ENCODE data around the gene KIAA1549.

KIAA1549 gene

DNA sequence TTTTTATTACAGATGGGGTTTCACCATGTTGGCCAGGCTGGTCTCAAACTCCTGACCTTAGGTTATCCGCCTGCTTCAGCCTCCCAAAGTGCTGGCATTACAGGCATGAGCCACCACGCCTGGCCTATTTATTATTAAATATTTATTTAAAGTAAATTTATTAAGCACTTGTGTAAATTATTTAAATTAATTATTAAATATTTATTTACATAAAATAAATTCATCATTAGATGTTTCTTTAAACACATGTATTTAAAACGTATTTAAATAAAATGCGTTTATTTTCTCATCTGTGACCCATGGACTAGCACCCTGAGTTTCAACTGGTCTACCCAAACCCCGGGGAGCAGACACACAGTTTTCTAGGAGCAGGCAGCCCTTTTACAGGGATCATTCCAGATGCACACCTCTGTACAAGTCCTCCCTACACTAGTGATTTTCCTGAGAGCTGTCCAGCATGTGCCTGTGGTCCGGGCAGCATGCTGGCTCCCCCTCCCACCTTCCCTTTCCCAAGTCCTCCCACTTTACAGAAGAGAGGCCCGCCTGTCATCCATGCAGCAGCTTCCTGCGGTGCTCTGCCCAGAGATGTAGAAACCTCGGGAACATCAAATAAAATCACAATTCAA, 94.0 kb downstream of the KIAA1549 start:
- no peaks in the 10 kb centered on the region for H3K9me3 ChIP-seq (ENCODE audit: control insufficient read depth in 1 of 2, low read length in 2 of 2)
- H3K4me3 ChIP-seq (ENCODE audit: low read depth in 1 of 2, low read length in 2 of 2) = no peak overlapping the region
- no peaks in the 10 kb centered on the region for H3K27me3 ChIP-seq (ENCODE audit: control insufficient read depth in 1 of 2, insufficient read depth in 2 of 2, low read length in 2 of 2)
- no peak overlapping the region for H3K9ac ChIP-seq (ENCODE audit: low read depth in 1 of 2, low read length in 2 of 2)
- no peak overlapping the region for H3K27ac ChIP-seq (ENCODE audit: low read depth, low read length)
- no peaks in the 10 kb centered on the region for H3K36me3 ChIP-seq (ENCODE audit: control insufficient read depth in 1 of 2, insufficient read depth in 2 of 2, low read length in 2 of 2)
- peaks cover 6 to 10% of the 10 kb centered on the region in 2 donors for H3K4me1 ChIP-seq (ENCODE audit: control insufficient read depth in 1 of 2, insufficient read depth in 2 of 2, low read length in 2 of 2)

GRCh38 chr7:138886501-138886917, 94.7 kb downstream of the KIAA1549 start:
- H3K27me3 ChIP-seq (ENCODE audit: control insufficient read depth in 1 of 2, insufficient read depth in 2 of 2, low read length in 2 of 2) = no peaks in the 10 kb centered on the region
- peaks cover 6 to 13% of the 10 kb centered on the region in 2 donors for H3K4me1 ChIP-seq (ENCODE audit: control insufficient read depth in 1 of 2, insufficient read depth in 2 of 2, low read length in 2 of 2)
- H3K4me3 ChIP-seq (ENCODE audit: low read depth in 1 of 2, low read length in 2 of 2) = no peak overlapping the region
- no peak overlapping the region for H3K9ac ChIP-seq (ENCODE audit: low read depth in 1 of 2, low read length in 2 of 2)
- no peaks in the 10 kb centered on the region for H3K9me3 ChIP-seq (ENCODE audit: control insufficient read depth in 1 of 2, low read length in 2 of 2)
- no peaks in the 10 kb centered on the region for H3K36me3 ChIP-seq (ENCODE audit: control insufficient read depth in 1 of 2, insufficient read depth in 2 of 2, low read length in 2 of 2)
- H3K27ac ChIP-seq (ENCODE audit: low read depth, low read length) = no peak overlapping the region

DNA sequence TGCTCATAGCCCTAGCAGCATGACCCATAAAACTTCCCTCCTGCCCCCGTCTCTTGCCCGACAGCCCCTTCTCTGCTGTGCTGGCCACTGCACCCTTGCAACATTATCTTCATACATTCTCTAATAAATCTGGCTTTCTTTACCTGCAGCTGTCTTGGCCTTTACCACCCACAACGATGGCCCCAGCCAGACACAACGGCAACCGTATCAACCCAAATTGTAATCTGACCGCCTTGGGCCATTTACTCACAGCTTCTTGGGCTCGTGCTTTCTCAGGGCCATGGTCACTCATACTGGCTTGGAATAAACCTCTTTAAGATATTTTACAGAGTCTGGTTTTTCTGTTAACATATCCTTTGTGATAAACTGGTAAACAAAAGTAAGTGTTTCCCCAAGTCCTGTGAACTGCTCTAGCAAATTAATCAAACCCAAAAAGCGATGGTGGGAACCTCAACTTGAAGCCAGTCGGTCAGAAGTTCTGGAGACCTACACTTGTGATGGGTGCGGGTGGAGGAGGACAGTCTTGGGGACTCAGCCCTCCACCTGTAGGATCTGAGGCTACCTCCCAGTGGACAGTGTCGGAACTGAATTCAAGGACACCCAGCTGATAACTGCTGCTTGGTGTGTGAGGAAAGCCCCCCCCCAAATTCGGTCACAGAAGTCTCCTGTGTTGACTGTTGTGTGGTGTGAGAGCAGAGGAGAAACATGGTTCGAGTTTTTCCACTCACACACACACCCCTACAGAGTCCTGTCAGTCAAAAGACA, 95.6 kb downstream of the KIAA1549 start:
- Histone ChIP-seq H3K4me1 (ENCODE audit: control insufficient read depth in 1 of 2, insufficient read depth in 2 of 2, low read length in 2 of 2) (peaks cover 5 to 11% of the 10 kb centered on the region in 2 donors), H3K27ac (ENCODE audit: low read depth, low read length) (no peak overlapping the region), H3K27me3 (ENCODE audit: control insufficient read depth in 1 of 2, insufficient read depth in 2 of 2, low read length in 2 of 2) (no peaks in the 10 kb centered on the region), H3K36me3 (ENCODE audit: control insufficient read depth in 1 of 2, insufficient read depth in 2 of 2, low read length in 2 of 2) (no peaks in the 10 kb centered on the region), H3K9ac (ENCODE audit: low read depth in 1 of 2, low read length in 2 of 2) (no peak overlapping the region), H3K4me3 (ENCODE audit: low read depth in 1 of 2, low read length in 2 of 2) (no peak overlapping the region), H3K9me3 (ENCODE audit: control insufficient read depth in 1 of 2, low read length in 2 of 2) (no peaks in the 10 kb centered on the region)

DNA sequence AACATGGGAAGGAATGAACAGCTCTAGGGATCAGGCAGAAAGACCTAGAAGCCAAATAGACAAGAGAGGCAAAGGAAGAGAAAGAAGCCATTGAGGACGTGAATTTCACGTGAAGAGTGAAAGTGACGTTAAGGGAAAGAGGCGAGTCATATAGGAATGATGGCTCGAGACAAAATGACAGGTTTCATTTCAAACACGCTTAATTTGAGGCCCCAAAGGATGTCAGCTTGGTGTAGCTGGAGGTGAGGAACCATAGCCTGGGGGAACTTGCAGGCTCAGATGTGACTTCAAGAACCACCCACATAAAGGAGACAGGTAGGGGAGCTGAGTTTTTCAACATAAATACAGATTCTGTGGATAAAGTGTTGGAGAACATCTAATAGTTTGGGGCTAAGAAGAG, 98.9 kb downstream of the KIAA1549 start:
- no peak overlapping the region for H3K4me3 ChIP-seq (ENCODE audit: low read depth in 1 of 2, low read length in 2 of 2)
- no peak overlapping the region for H3K9ac ChIP-seq (ENCODE audit: low read depth in 1 of 2, low read length in 2 of 2)
- no peaks in the 10 kb centered on the region for H3K36me3 ChIP-seq (ENCODE audit: control insufficient read depth in 1 of 2, insufficient read depth in 2 of 2, low read length in 2 of 2)
- H3K27ac ChIP-seq (ENCODE audit: low read depth, low read length) = no peak overlapping the region
- H3K9me3 ChIP-seq (ENCODE audit: control insufficient read depth in 1 of 2, low read length in 2 of 2) = no peaks in the 10 kb centered on the region
- peaks cover 4 to 7% of the 10 kb centered on the region in 2 donors for H3K4me1 ChIP-seq (ENCODE audit: control insufficient read depth in 1 of 2, insufficient read depth in 2 of 2, low read length in 2 of 2)
- no peaks in the 10 kb centered on the region for H3K27me3 ChIP-seq (ENCODE audit: control insufficient read depth in 1 of 2, insufficient read depth in 2 of 2, low read length in 2 of 2)

GRCh38 chr7:138881579-138882188, 99.5 kb downstream of the KIAA1549 start:
- Histone ChIP-seq H3K9me3 (ENCODE audit: control insufficient read depth in 1 of 2, low read length in 2 of 2) (no peaks in the 10 kb centered on the region), H3K9ac (ENCODE audit: low read depth in 1 of 2, low read length in 2 of 2) (no peak overlapping the region), H3K4me1 (ENCODE audit: control insufficient read depth in 1 of 2, insufficient read depth in 2 of 2, low read length in 2 of 2) (peaks cover 4 to 7% of the 10 kb centered on the region in 2 donors), H3K27me3 (ENCODE audit: control insufficient read depth in 1 of 2, insufficient read depth in 2 of 2, low read length in 2 of 2) (no peaks in the 10 kb centered on the region), H3K4me3 (ENCODE audit: low read depth in 1 of 2, low read length in 2 of 2) (no peak overlapping the region), H3K36me3 (ENCODE audit: control insufficient read depth in 1 of 2, insufficient read depth in 2 of 2, low read length in 2 of 2) (no peaks in the 10 kb centered on the region), H3K27ac (ENCODE audit: low read depth, low read length) (no peak overlapping the region)

DNA sequence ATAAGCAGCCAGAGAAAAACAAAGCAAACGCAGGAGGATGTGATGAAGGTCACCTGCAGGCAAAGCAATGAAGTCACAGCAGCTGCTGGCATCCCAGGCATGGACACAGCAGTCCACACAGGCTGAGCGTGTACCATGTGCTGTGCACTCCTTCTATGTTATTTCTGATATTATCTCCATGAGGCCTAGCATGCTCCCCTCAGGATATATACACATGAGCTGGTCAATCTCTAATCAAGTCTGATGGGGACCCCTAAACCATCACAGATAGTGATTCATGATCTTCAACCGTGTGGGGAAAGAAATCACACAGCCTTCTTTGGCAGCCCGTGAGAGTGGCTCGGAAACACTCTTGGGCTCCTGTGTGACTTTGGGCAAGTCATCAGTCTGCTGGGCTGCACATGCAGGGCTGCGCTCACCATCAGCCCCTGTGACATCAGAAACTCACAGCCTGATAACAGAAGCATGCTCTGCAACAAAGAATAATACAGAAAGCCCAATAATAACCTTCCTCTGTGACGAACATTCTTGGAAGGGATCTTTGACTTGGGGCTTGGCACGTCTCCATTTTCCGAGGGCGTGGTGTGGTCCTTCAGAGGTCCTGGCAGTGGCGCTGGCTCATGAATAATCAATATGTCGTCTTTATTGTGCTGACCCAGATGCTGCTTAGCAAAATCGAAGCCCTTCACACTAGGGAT, 100.2 kb downstream of the KIAA1549 start:
- no peaks in the 10 kb centered on the region for H3K36me3 ChIP-seq (ENCODE audit: control insufficient read depth in 1 of 2, insufficient read depth in 2 of 2, low read length in 2 of 2)
- no peak overlapping the region for H3K27ac ChIP-seq (ENCODE audit: low read depth, low read length)
- H3K9ac ChIP-seq (ENCODE audit: low read depth in 1 of 2, low read length in 2 of 2) = no peak overlapping the region
- H3K4me1 ChIP-seq (ENCODE audit: control insufficient read depth in 1 of 2, insufficient read depth in 2 of 2, low read length in 2 of 2) = peaks cover 4 to 7% of the 10 kb centered on the region in 2 donors
- H3K4me3 ChIP-seq (ENCODE audit: low read depth in 1 of 2, low read length in 2 of 2) = no peak overlapping the region
- H3K27me3 ChIP-seq (ENCODE audit: control insufficient read depth in 1 of 2, insufficient read depth in 2 of 2, low read length in 2 of 2) = no peaks in the 10 kb centered on the region
- no peaks in the 10 kb centered on the region for H3K9me3 ChIP-seq (ENCODE audit: control insufficient read depth in 1 of 2, low read length in 2 of 2)

GRCh38 chr7:138879356-138879755, 101.8 kb downstream of the KIAA1549 start:
- H3K36me3 ChIP-seq (ENCODE audit: control insufficient read depth in 1 of 2, insufficient read depth in 2 of 2, low read length in 2 of 2) = no peaks in the 10 kb centered on the region
- peaks cover 4 to 7% of the 10 kb centered on the region in 2 donors for H3K4me1 ChIP-seq (ENCODE audit: control insufficient read depth in 1 of 2, insufficient read depth in 2 of 2, low read length in 2 of 2)
- no peak overlapping the region for H3K9ac ChIP-seq (ENCODE audit: low read depth in 1 of 2, low read length in 2 of 2)
- no peaks in the 10 kb centered on the region for H3K9me3 ChIP-seq (ENCODE audit: control insufficient read depth in 1 of 2, low read length in 2 of 2)
- H3K27me3 ChIP-seq (ENCODE audit: control insufficient read depth in 1 of 2, insufficient read depth in 2 of 2, low read length in 2 of 2) = no peaks in the 10 kb centered on the region
- no peak overlapping the region for H3K4me3 ChIP-seq (ENCODE audit: low read depth in 1 of 2, low read length in 2 of 2)
- H3K27ac ChIP-seq (ENCODE audit: low read depth, low read length) = no peak overlapping the region

GRCh38 chr7:138878856-138879255, 102.3 kb downstream of the KIAA1549 start:
- H3K36me3 ChIP-seq (ENCODE audit: control insufficient read depth in 1 of 2, insufficient read depth in 2 of 2, low read length in 2 of 2) = no peaks in the 10 kb centered on the region
- no peak overlapping the region for H3K9ac ChIP-seq (ENCODE audit: low read depth in 1 of 2, low read length in 2 of 2)
- H3K4me1 ChIP-seq (ENCODE audit: control insufficient read depth in 1 of 2, insufficient read depth in 2 of 2, low read length in 2 of 2) = peaks cover 4 to 7% of the 10 kb centered on the region in 2 donors
- no peak overlapping the region for H3K4me3 ChIP-seq (ENCODE audit: low read depth in 1 of 2, low read length in 2 of 2)
- no peaks in the 10 kb centered on the region for H3K27me3 ChIP-seq (ENCODE audit: control insufficient read depth in 1 of 2, insufficient read depth in 2 of 2, low read length in 2 of 2)
- H3K9me3 ChIP-seq (ENCODE audit: control insufficient read depth in 1 of 2, low read length in 2 of 2) = no peaks in the 10 kb centered on the region
- no peak overlapping the region for H3K27ac ChIP-seq (ENCODE audit: low read depth, low read length)

- H3K4me1 ChIP-seq (ENCODE audit: control insufficient read depth in 1 of 2, insufficient read depth in 2 of 2, low read length in 2 of 2) = peaks cover 4 to 7% of the 10 kb centered on the region in 2 donors
- no peak overlapping the region for H3K4me3 ChIP-seq (ENCODE audit: low read depth in 1 of 2, low read length in 2 of 2)
- H3K36me3 ChIP-seq (ENCODE audit: control insufficient read depth in 1 of 2, insufficient read depth in 2 of 2, low read length in 2 of 2) = no peaks in the 10 kb centered on the region
- no peak overlapping the region for H3K9ac ChIP-seq (ENCODE audit: low read depth in 1 of 2, low read length in 2 of 2)
- no peaks in the 10 kb centered on the region for H3K27me3 ChIP-seq (ENCODE audit: control insufficient read depth in 1 of 2, insufficient read depth in 2 of 2, low read length in 2 of 2)
- no peak overlapping the region for H3K27ac ChIP-seq (ENCODE audit: low read depth, low read length)
- no peaks in the 10 kb centered on the region for H3K9me3 ChIP-seq (ENCODE audit: control insufficient read depth in 1 of 2, low read length in 2 of 2)
These were observed 103.1 kb downstream of the KIAA1549 start for GRCh38 chr7:138878051-138878450.

- no peak overlapping the region for H3K27ac ChIP-seq (ENCODE audit: low read depth, low read length)
- peaks cover 2 to 4% of the 10 kb centered on the region in 2 donors for H3K4me1 ChIP-seq (ENCODE audit: control insufficient read depth in 1 of 2, insufficient read depth in 2 of 2, low read length in 2 of 2)
- H3K27me3 ChIP-seq (ENCODE audit: control insufficient read depth in 1 of 2, insufficient read depth in 2 of 2, low read length in 2 of 2) = no peaks in the 10 kb centered on the region
- no peak overlapping the region for H3K9ac ChIP-seq (ENCODE audit: low read depth in 1 of 2, low read length in 2 of 2)
- H3K9me3 ChIP-seq (ENCODE audit: control insufficient read depth in 1 of 2, low read length in 2 of 2) = no peaks in the 10 kb centered on the region
- no peaks in the 10 kb centered on the region for H3K36me3 ChIP-seq (ENCODE audit: control insufficient read depth in 1 of 2, insufficient read depth in 2 of 2, low read length in 2 of 2)
- no peak overlapping the region for H3K4me3 ChIP-seq (ENCODE audit: low read depth in 1 of 2, low read length in 2 of 2)
These were observed 104.9 kb downstream of the KIAA1549 start for GRCh38 chr7:138876326-138876725.
